MCF 10A (cell line): ENCODE measurements around the gene PTPN5. TPM values are rescaled to one million over a fixed set of nuclear protein-coding genes. Genes with fewer than 3 reads are reported as not detected.

Experiments used
- BruUV-seq: library from RNA; stranded (reverse); fragments of 400-500 nt; replicated peaks from 2 replicates; lab custom pipeline; 2021; lab: Mats Ljungman, UMichigan
- CTCF ChIA-PET: fragments of 300-600 bp; sonication (Branson Sonifier 250); formaldehyde crosslinking; extraction: SDS; loops from one replicate; lab custom pipeline; 2021; ENCODE audit warnings: antibody characterized with exemption, inconsistent platforms; lab: Yijun Ruan, JAX
- POLR2A ChIA-PET: fragments of 300-600, 350-650 bp; sonication (Branson Sonifier 250); formaldehyde crosslinking; extraction: SDS; loops from one replicate; lab custom pipeline; 2020; ENCODE audit warnings: antibody characterized with exemption, inconsistent platforms; lab: Yijun Ruan, JAX
- DNase-seq: peaks from one replicate; pipeline ENCODE4 v3.0.0-alpha.2; 2018; ENCODE audit not compliant: unreplicated experiment
- H3K27ac Mint-ChIP-seq: one replicate; pipeline ENCODE4 v1.8.0; 2022; ENCODE audit warnings: mild to moderate bottlenecking, low read depth, mixed read lengths; ENCODE audit not compliant: unreplicated experiment
- H3K27me3 Mint-ChIP-seq: one replicate; pipeline ENCODE4 v1.8.0; 2022; ENCODE audit warnings: mixed read lengths; ENCODE audit not compliant: insufficient read depth, unreplicated experiment
- H3K36me3 Mint-ChIP-seq: one replicate; pipeline ENCODE4 v1.8.0; 2022; ENCODE audit warnings: mild to moderate bottlenecking, moderate library complexity, mixed read lengths; ENCODE audit not compliant: insufficient read depth, unreplicated experiment
- H3K4me1 Mint-ChIP-seq: one replicate; pipeline ENCODE4 v1.8.0; 2022; ENCODE audit warnings: mixed read lengths; ENCODE audit not compliant: insufficient read depth, unreplicated experiment
- H3K4me3 Mint-ChIP-seq: one replicate; pipeline ENCODE4 v1.8.0; 2022; ENCODE audit warnings: mild to moderate bottlenecking, moderate library complexity, mixed read lengths; ENCODE audit not compliant: unreplicated experiment
- H3K9me3 Mint-ChIP-seq: one replicate; pipeline ENCODE4 v1.8.0; 2022; ENCODE audit warnings: mixed read lengths; ENCODE audit not compliant: unreplicated experiment
- intact Hi-C: fragments of 100-400 bp; cut with micrococcal nuclease; formaldehyde crosslinking; loops from 2 replicates; pipeline ENCODE4 v1.14.1; 2022
- total RNA-seq: library from RNA; stranded (reverse); gene quantifications from 2 replicates; pipeline ENCODE4 v1.2.3, GENCODE V29; 2022
- TF ChIP-seq, protein P1 (sequence below): fragments of 200-600 bp; IDR thresholded peaks from one replicate; pipeline ENCODE4 v1.8.0; 2022; ENCODE audit warnings: antibody characterized with exemption, mild to moderate bottlenecking; ENCODE audit not compliant: unreplicated experiment

PTPN5 gene
- total RNA-seq, 1 experiment from 2014 or later = not detected

- H3K9me3 Mint-ChIP-seq = no peaks in the 10 kb centered on the region
- ChIA-PET POLR2A (no interaction called here), CTCF (interaction anchor here (1.0 kb wide), 2 partner anchors 621 to 623 kb away, joined by 3 to 4 read pairs; no protein-coding TSS in a partner anchor)
- no peak overlapping the region for H3K4me3 Mint-ChIP-seq
- peaks cover 23% of the 10 kb centered on the region for H3K27me3 Mint-ChIP-seq
- no peaks in the 10 kb centered on the region for H3K36me3 Mint-ChIP-seq
- H3K4me1 Mint-ChIP-seq = no peaks in the 10 kb centered on the region
- H3K27ac Mint-ChIP-seq = no peak overlapping the region
- DNase-seq = no peak
- intact Hi-C loops = loop anchor here (10.0 kb wide), 1 partner anchor 493 kb away; the partner anchor contains the start of gene SAA2
- TF ChIP-seq, protein P1, sequence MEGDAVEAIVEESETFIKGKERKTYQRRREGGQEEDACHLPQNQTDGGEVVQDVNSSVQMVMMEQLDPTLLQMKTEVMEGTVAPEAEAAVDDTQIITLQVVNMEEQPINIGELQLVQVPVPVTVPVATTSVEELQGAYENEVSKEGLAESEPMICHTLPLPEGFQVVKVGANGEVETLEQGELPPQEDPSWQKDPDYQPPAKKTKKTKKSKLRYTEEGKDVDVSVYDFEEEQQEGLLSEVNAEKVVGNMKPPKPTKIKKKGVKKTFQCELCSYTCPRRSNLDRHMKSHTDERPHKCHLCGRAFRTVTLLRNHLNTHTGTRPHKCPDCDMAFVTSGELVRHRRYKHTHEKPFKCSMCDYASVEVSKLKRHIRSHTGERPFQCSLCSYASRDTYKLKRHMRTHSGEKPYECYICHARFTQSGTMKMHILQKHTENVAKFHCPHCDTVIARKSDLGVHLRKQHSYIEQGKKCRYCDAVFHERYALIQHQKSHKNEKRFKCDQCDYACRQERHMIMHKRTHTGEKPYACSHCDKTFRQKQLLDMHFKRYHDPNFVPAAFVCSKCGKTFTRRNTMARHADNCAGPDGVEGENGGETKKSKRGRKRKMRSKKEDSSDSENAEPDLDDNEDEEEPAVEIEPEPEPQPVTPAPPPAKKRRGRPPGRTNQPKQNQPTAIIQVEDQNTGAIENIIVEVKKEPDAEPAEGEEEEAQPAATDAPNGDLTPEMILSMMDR = no peak
- no TSS peak for BruUV-seq
Observed at GRCh38 chr11:18737642-18738041, 54.0 kb downstream of the PTPN5 start.

GRCh38 chr11:18736590-18737148 lies 54.9 kb downstream of the PTPN5 start:
- Mint-ChIP-seq H3K36me3 (no peaks in the 10 kb centered on the region), H3K4me3 (no peak overlapping the region), H3K27ac (no peak overlapping the region), H3K27me3 (peaks cover 23% of the 10 kb centered on the region), H3K9me3 (no peaks in the 10 kb centered on the region), H3K4me1 (no peaks in the 10 kb centered on the region)
- intact Hi-C loops = loop anchor here (10.0 kb wide), 1 partner anchor 492 kb away; the partner anchor contains the start of gene SAA2
- CTCF ChIA-PET = interaction anchor here (0.5 to 1.7 kb wide), 4 partner anchors 28 to 1542 kb away, joined by 3 to 4 read pairs (median 3); no protein-coding TSS in a partner anchor
- POLR2A ChIA-PET = no interaction called here
- TF ChIP-seq, protein P1 = no peak
- DNase-seq = no peak
- BruUV-seq = no TSS peak

GRCh38 chr11:18733202-18733601 lies 58.4 kb downstream of the PTPN5 start:
- intact Hi-C loops = loop anchor here (2.0 to 10.0 kb wide), 2 partner anchors 32 to 488 kb away; partner anchors contain the start of gene SAA2
- POLR2A ChIA-PET = no interaction called here

More at GRCh38 chr11:18733202-18733601, 58.4 kb downstream of the PTPN5 start:
- H3K27ac Mint-ChIP-seq = no peak overlapping the region
- DNase-seq = no peak
- no peaks in the 10 kb centered on the region for H3K4me1 Mint-ChIP-seq
- H3K9me3 Mint-ChIP-seq = no peaks in the 10 kb centered on the region
- H3K27me3 Mint-ChIP-seq = no peaks in the 10 kb centered on the region
- no peaks in the 10 kb centered on the region for H3K36me3 Mint-ChIP-seq
- BruUV-seq = no TSS peak
- TF ChIP-seq, protein P1 = no peak
- CTCF ChIA-PET = interaction anchor here (1.0 to 3.4 kb wide), 16 partner anchors 9 to 623 kb away, joined by 3 to 42 read pairs (median 4); partner anchors contain the start of gene TMEM86A
- H3K4me3 Mint-ChIP-seq = no peak overlapping the region
